ENCODE measurements around the gene SNORC. TPM values are rescaled to one million over a fixed set of nuclear protein-coding genes. Genes with fewer than 3 reads are reported as not detected.

Gene SNORC
- polyA plus RNA-seq, 1 of the 3 experiments (the other 2 are of a cell fraction) = 1.2 TPM

DNA sequence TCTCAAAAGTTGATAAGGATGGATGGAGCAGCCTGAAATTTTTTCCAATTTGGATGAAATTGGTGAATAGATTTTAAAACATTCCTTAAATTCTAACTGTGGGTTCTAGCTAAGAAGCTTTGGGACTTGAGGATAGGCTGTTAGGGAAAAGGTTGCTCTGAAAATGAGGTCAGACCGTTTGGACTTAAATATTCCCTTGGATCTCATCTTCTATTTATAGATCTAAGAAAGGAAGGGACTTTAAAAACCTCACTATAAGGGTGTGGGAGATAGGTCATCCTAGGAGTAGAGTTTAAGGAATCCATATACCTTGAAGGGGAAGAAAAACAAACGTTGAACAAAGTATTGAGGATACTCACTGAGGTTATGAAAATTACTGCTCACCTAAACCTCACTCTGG, 17.4 kb upstream of the SNORC start (continued):
- TF ChIP-seq, protein P1, sequence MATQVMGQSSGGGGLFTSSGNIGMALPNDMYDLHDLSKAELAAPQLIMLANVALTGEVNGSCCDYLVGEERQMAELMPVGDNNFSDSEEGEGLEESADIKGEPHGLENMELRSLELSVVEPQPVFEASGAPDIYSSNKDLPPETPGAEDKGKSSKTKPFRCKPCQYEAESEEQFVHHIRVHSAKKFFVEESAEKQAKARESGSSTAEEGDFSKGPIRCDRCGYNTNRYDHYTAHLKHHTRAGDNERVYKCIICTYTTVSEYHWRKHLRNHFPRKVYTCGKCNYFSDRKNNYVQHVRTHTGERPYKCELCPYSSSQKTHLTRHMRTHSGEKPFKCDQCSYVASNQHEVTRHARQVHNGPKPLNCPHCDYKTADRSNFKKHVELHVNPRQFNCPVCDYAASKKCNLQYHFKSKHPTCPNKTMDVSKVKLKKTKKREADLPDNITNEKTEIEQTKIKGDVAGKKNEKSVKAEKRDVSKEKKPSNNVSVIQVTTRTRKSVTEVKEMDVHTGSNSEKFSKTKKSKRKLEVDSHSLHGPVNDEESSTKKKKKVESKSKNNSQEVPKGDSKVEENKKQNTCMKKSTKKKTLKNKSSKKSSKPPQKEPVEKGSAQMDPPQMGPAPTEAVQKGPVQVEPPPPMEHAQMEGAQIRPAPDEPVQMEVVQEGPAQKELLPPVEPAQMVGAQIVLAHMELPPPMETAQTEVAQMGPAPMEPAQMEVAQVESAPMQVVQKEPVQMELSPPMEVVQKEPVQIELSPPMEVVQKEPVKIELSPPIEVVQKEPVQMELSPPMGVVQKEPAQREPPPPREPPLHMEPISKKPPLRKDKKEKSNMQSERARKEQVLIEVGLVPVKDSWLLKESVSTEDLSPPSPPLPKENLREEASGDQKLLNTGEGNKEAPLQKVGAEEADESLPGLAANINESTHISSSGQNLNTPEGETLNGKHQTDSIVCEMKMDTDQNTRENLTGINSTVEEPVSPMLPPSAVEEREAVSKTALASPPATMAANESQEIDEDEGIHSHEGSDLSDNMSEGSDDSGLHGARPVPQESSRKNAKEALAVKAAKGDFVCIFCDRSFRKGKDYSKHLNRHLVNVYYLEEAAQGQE (IDR thresholded peaks at IDR 0.05; ENCODE audit: low read depth, low read length) = no peak
- no peak for TF ChIP-seq SIN3A (IDR thresholded peaks at IDR 0.05; ENCODE audit: borderline replicate concordance, low read depth, low read length)
- no peak for TF ChIP-seq FOXJ3 (CRISPR knock-in tag; IDR thresholded peaks at IDR 0.05)

DNA sequence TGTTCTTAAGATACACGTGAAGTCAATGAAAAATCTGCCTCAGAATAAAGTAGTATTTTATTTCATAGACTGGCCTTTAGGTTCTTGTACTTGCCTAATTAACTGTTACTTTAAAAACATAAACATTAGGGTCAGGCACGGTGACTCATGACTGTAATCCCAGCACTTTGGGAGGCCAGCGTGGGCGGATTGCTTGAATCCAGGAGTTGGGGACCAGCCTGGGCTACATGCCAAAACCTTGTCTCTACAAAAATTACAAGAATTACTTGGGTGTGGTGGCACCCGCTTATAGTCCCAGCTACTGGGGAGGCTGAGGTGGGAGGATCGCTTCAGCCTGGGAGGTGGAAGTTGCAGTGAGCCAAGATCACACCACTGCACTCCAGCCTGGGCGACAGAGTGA, 16.0 kb upstream of the SNORC start:
- Histone ChIP-seq H3K4me1 (ENCODE audit: control insufficient read depth in 1 of 2, insufficient read depth in 2 of 2, low read depth in 1 of 2, low read length in 1 of 2) (peaks cover 0 to 9% of the 10 kb centered on the region in 2 experiments; a peak in 1 of 4 replicates), H2AFZ (ENCODE audit: low read depth) (no peak overlapping the region), H3K9me3 (no peaks in the 10 kb centered on the region), H3K36me3 (replicated peaks in 1 of 2; ENCODE audit: control insufficient read depth in 1 of 2, insufficient read depth in 2 of 2, low read length in 1 of 2) (peaks cover 34 to 49% of the 10 kb centered on the region in 2 experiments), H3F3A (replicated peaks; ENCODE audit: insufficient read depth) (peaks cover 9% of the 10 kb centered on the region), H3K9me2 (no peaks in the 10 kb centered on the region), H3K4me3 (ENCODE audit: low read depth in 2 of 2, low read length in 1 of 2) (no peak overlapping the region), H3K27me3 (ENCODE audit: insufficient read depth) (no peaks in the 10 kb centered on the region), H3K4me2 (no peak overlapping the region), H3K79me2 (ENCODE audit: insufficient read depth) (no peaks in the 10 kb centered on the region), H4K20me1 (ENCODE audit: insufficient read depth) (no peaks in the 10 kb centered on the region), H3K9ac (no peak overlapping the region), H3K27ac (ENCODE audit: low read depth in 2 of 2, low read length in 1 of 2) (no peak overlapping the region; a peak in 1 of 4 replicates)
- ChIA-PET POLR2A (no interaction called here), CTCF (interaction anchor here (0.6 to 4.2 kb wide), 9 partner anchors 44 to 608 kb away, joined by 3 to 20 read pairs (median 5); partner anchors contain the start of gene ATG16L1)
- WGBS (ENCODE audit: low lambda C conversion rate) = 55% methylated on average over 6 of the region's 7 CpGs
- DNase-seq = no peak
- TF ChIP-seq GABPA (IDR thresholded peaks at IDR 0.05; ENCODE audit: low read depth) (no peak), NFIC (IDR thresholded peaks at IDR 0.05; ENCODE audit: borderline replicate concordance) (peak; percentile 17; the same call in 1 of the 2 replicates)

DNA sequence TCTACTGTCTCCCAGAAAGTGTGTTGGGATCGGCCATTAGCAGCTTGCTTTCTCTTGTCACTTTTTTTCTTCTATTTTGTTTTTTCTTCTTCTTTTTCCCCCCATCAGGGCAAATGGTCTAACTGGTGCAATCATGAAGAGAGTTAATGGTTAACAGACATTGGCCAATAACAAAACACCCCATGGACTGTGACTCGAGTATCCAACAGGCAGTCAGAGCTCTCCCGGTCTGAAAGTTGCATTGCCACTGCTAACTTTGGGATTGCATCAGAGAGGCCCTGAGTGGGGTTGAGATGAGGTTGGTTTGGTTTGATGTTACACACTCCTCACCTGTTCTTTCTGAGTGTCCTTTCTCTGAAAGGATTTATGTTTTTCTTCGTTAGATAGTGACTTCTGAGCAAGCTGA, 12.9 kb upstream of the SNORC start:
- 80% methylated on average over 4 of the region's 4 CpGs for WGBS (ENCODE audit: low lambda C conversion rate)
- Histone ChIP-seq H3K4me2 (no peak overlapping the region), H3K27me3 (ENCODE audit: insufficient read depth) (no peaks in the 10 kb centered on the region), H3K4me3 (ENCODE audit: low read depth in 2 of 2, low read length in 1 of 2) (no peak overlapping the region), H2AFZ (ENCODE audit: low read depth) (no peak overlapping the region), H3K9ac (no peak overlapping the region), H4K20me1 (ENCODE audit: insufficient read depth) (no peaks in the 10 kb centered on the region), H3K79me2 (ENCODE audit: insufficient read depth) (no peaks in the 10 kb centered on the region), H3K4me1 (ENCODE audit: control insufficient read depth in 1 of 2, insufficient read depth in 2 of 2, low read depth in 1 of 2, low read length in 1 of 2) (peaks cover 0 to 9% of the 10 kb centered on the region in 2 experiments; a peak in 1 of 4 replicates), H3K9me2 (no peaks in the 10 kb centered on the region), H3F3A (replicated peaks; ENCODE audit: insufficient read depth) (peaks cover 9% of the 10 kb centered on the region), H3K27ac (ENCODE audit: low read depth in 2 of 2, low read length in 1 of 2) (no peak overlapping the region), H3K36me3 (replicated peaks in 1 of 2; ENCODE audit: control insufficient read depth in 1 of 2, insufficient read depth in 2 of 2, low read length in 1 of 2) (peaks cover 24 to 40% of the 10 kb centered on the region in 2 experiments), H3K9me3 (no peaks in the 10 kb centered on the region)
- POLR2A ChIA-PET = no interaction called here
- DNase-seq = no peak
- CTCF ChIA-PET = interaction anchor here (2.1 kb wide), 1 partner anchor 394 kb away, joined by 8 read pairs; the partner anchor contains the start of gene ATG16L1
- no peak for TF ChIP-seq TCF12 (IDR thresholded peaks at IDR 0.05)
- no peak for TF ChIP-seq RXRA (IDR thresholded peaks at IDR 0.05; ENCODE audit: borderline replicate concordance, low read depth)
- TF ChIP-seq, protein P2, sequence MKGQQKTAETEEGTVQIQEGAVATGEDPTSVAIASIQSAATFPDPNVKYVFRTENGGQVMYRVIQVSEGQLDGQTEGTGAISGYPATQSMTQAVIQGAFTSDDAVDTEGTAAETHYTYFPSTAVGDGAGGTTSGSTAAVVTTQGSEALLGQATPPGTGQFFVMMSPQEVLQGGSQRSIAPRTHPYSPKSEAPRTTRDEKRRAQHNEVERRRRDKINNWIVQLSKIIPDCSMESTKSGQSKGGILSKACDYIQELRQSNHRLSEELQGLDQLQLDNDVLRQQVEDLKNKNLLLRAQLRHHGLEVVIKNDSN (IDR thresholded peaks at IDR 0.05; ENCODE audit: borderline replicate concordance, low read depth) = no peak
- TF ChIP-seq MEF2A (IDR thresholded peaks at IDR 0.05; ENCODE audit: borderline replicate concordance, low read depth) = no peak
